Caco-2 (cell line): Measurements from ENCODE around the gene EGFL7. TPM values are rescaled to one million over a fixed set of nuclear protein-coding genes. Genes with fewer than 3 reads are reported as not detected.
A peak's percentile ranks its signal among the peaks of the same experiment; 100 is the strongest.

Experiments used
- BruUV-seq: library from RNA; stranded (reverse); fragments of 400-500 nt; replicated peaks from 2 replicates; lab custom pipeline; 2021; lab: Mats Ljungman, UMichigan
- CTCF ChIA-PET: fragments of 300-600 bp; sonication (Branson Sonifier 250); formaldehyde crosslinking; loops from one replicate; lab custom pipeline; 2022; ENCODE audit warnings: antibody characterized with exemption; lab: Charles Lee
- POLR2A ChIA-PET: fragments of 300-600 bp; sonication (Branson Sonifier 250); formaldehyde crosslinking; loops from one replicate; lab custom pipeline; 2022; ENCODE audit warnings: antibody characterized with exemption; lab: Charles Lee
- DNase-seq, 2 experiments: peaks; one replicate each; pipeline versions ENCODE4 v3.0.0 to v3.0.0-alpha.2; 2020 to 2022
- H3K27me3 ChIP-seq: replicated peaks from 2 replicates; pipeline ENCODE4 v1.6.0; 2011; ENCODE audit warnings: low read length; ENCODE audit not compliant: control insufficient read depth, insufficient read depth
- H3K36me3 ChIP-seq: 2 replicates; pipeline ENCODE4 v1.5.1; 2011; ENCODE audit warnings: low read length; ENCODE audit not compliant: control insufficient read depth, insufficient read depth
- H3K4me1 ChIP-seq: fragments of 250-450 bp; sonication (Bioruptor Pico); 2 replicates; pipeline ENCODE4 v1.5.1; 2020; ENCODE audit warnings: mild to moderate bottlenecking
- H3K4me3 ChIP-seq: 2 replicates; pipeline ENCODE4 v1.5.1; 2011; ENCODE audit warnings: low read depth, mild to moderate bottlenecking, control low read depth, low read length
- H3K9me3 ChIP-seq: fragments of 250-450 bp; sonication (Bioruptor Pico); 2 replicates; pipeline ENCODE4 v1.5.1; 2020; ENCODE audit warnings: mild to moderate bottlenecking, moderate library complexity
- H3K27ac Mint-ChIP-seq: one replicate; pipeline ENCODE4 v1.8.0; 2022; ENCODE audit warnings: mixed read lengths; ENCODE audit not compliant: unreplicated experiment
- H3K27me3 Mint-ChIP-seq: one replicate; pipeline ENCODE4 v1.8.0; 2022; ENCODE audit warnings: mixed read lengths; ENCODE audit not compliant: insufficient read depth, unreplicated experiment
- H3K36me3 Mint-ChIP-seq: one replicate; pipeline ENCODE4 v1.8.0; 2022; ENCODE audit warnings: mild to moderate bottlenecking, mixed read lengths; ENCODE audit not compliant: insufficient read depth, unreplicated experiment
- H3K4me1 Mint-ChIP-seq: one replicate; pipeline ENCODE4 v1.8.0; 2022; ENCODE audit warnings: low read depth, mixed read lengths; ENCODE audit not compliant: unreplicated experiment
- H3K4me3 Mint-ChIP-seq: one replicate; pipeline ENCODE4 v1.8.0; 2022; ENCODE audit warnings: mild to moderate bottlenecking, moderate library complexity, mixed read lengths; ENCODE audit not compliant: unreplicated experiment
- H3K9me3 Mint-ChIP-seq: one replicate; pipeline ENCODE4 v1.8.0; 2022; ENCODE audit warnings: mixed read lengths; ENCODE audit not compliant: unreplicated experiment
- intact Hi-C: fragments of 100-400 bp; cut with micrococcal nuclease; formaldehyde crosslinking; loops from one replicate; pipeline ENCODE4 v1.10.0; 2022; ENCODE audit not compliant: unreplicated experiment
- total RNA-seq: library from RNA; stranded (reverse); gene quantifications from 2 replicates; pipeline ENCODE4 v1.2.3, GENCODE V29; 2022
- TF ChIP-seq, protein P1 (sequence below), 2 experiments: fragments of 200-600 bp in 1 of 2; IDR thresholded peaks; 1 replicate in 1 of 2; 2 replicates in 1 of 2; pipeline versions ENCODE4 v1.5.1 to v1.8.0; 2011 to 2022; ENCODE audit warnings: antibody characterized with exemption in 1 of 2, control low read depth in 1 of 2, inconsistent platforms in 1 of 2, low read depth in 1 of 2, low read length in 1 of 2, mild to moderate bottlenecking in 1 of 2, moderate library complexity in 1 of 2; ENCODE audit not compliant: insufficient read depth in 1 of 2, severe bottlenecking in 1 of 2, unreplicated experiment in 1 of 2

The EGFL7 gene
- total RNA-seq, 1 experiment from 2014 or later = 30.2 TPM

DNA sequence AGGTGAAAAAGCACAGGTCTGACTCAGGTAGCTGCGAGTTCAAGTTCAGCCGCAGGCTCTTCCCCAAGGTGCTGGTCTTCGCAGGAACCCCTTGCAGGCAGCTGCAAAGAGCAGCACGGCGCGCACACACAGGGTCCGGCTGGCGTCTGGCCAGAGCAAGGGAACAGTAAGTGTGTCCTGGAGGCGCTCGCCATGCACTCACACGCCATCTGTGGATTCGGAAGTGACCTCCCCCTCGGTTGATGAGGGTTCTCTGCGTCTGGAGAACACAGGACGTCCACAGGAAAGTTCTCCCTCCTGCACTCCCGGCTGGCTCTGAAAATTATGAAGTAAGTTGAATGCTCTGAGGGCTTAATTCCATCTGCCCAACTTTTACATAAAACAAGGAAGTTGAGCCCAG lies 14.0 kb upstream of the EGFL7 start:
- CTCF ChIA-PET = no interaction called here
- Histone ChIP-seq H3K9me3 (no peaks in the 10 kb centered on the region), H3K27me3 (no peaks in the 10 kb centered on the region), H3K4me1 (peaks cover 13% of the 10 kb centered on the region), H3K4me3 (no peak overlapping the region), H3K36me3 (no peaks in the 10 kb centered on the region)
- BruUV-seq = no TSS peak
- H3K36me3 Mint-ChIP-seq = peaks cover 5% of the 10 kb centered on the region
- POLR2A ChIA-PET = no interaction called here
- intact Hi-C loops = no loop called here
- TF ChIP-seq, protein P1, sequence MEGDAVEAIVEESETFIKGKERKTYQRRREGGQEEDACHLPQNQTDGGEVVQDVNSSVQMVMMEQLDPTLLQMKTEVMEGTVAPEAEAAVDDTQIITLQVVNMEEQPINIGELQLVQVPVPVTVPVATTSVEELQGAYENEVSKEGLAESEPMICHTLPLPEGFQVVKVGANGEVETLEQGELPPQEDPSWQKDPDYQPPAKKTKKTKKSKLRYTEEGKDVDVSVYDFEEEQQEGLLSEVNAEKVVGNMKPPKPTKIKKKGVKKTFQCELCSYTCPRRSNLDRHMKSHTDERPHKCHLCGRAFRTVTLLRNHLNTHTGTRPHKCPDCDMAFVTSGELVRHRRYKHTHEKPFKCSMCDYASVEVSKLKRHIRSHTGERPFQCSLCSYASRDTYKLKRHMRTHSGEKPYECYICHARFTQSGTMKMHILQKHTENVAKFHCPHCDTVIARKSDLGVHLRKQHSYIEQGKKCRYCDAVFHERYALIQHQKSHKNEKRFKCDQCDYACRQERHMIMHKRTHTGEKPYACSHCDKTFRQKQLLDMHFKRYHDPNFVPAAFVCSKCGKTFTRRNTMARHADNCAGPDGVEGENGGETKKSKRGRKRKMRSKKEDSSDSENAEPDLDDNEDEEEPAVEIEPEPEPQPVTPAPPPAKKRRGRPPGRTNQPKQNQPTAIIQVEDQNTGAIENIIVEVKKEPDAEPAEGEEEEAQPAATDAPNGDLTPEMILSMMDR (IDR thresholded peaks at IDR 0.05; ENCODE audit: insufficient read depth in 1 of 2, low read depth in 1 of 2, low read length in 1 of 2, severe bottlenecking in 1 of 2, unreplicated experiment in 1 of 2) = no peak
- no peak overlapping the region for H3K4me3 Mint-ChIP-seq
- no peak for DNase-seq
- no peak overlapping the region for H3K27ac Mint-ChIP-seq
- H3K9me3 Mint-ChIP-seq = no peaks in the 10 kb centered on the region
- H3K4me1 Mint-ChIP-seq = no peaks in the 10 kb centered on the region
- no peaks in the 10 kb centered on the region for H3K27me3 Mint-ChIP-seq

DNA sequence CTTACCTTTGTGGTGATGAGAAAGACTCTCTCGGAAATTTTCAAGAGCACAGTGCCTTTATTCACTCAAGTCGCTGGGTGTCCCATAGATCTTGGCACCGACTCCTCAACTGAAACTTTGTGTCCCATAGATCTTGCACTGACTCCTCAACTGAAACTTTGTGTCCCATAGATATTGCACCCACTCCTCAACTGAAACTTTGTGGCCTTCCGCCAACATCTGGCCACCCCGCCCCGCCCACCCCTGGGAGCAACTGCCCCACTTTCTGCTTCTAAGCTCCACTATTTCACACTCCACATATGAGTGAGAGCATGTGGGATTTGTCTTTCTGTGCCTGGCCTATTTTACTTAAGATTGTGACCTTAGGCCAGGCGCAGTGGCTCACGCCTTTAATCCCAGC lies 12.7 kb upstream of the EGFL7 start:
- TF ChIP-seq, protein P1 (IDR thresholded peaks at IDR 0.05; ENCODE audit: insufficient read depth in 1 of 2, low read depth in 1 of 2, low read length in 1 of 2, severe bottlenecking in 1 of 2, unreplicated experiment in 1 of 2) = no peak
- intact Hi-C loops = no loop called here
- Histone ChIP-seq H3K9me3 (no peaks in the 10 kb centered on the region), H3K27me3 (no peaks in the 10 kb centered on the region), H3K36me3 (no peaks in the 10 kb centered on the region), H3K4me3 (no peak overlapping the region), H3K4me1 (peaks cover 2% of the 10 kb centered on the region)
- no peaks in the 10 kb centered on the region for H3K9me3 Mint-ChIP-seq
- no peak for DNase-seq
- no peak overlapping the region for H3K4me3 Mint-ChIP-seq
- H3K27me3 Mint-ChIP-seq = no peaks in the 10 kb centered on the region
- ChIA-PET POLR2A (no interaction called here), CTCF (no interaction called here)
- peaks cover 5% of the 10 kb centered on the region for H3K36me3 Mint-ChIP-seq
- no peaks in the 10 kb centered on the region for H3K4me1 Mint-ChIP-seq
- no peak overlapping the region for H3K27ac Mint-ChIP-seq
- BruUV-seq = no TSS peak

DNA sequence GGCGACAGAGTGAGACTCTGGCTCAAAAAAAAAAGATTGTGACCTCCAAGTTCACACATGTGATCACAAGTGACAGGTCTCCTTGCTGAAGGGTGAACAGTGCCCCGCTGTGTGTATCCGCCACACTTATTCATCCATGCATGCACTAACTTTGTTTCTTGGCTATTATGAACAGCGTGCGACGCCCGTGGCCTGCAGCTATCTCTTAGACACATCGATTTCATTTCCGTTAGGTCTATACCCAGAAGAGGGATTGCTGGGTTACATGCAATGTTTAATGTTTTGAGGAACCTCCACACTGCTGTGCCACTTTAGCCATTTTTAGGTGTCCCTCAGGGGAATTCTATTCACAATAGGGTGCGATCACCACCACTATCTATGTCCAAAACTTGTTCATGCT lies 12.1 kb upstream of the EGFL7 start:
- ChIA-PET POLR2A (no interaction called here), CTCF (no interaction called here)
- TF ChIP-seq, protein P1 (IDR thresholded peaks at IDR 0.05; ENCODE audit: insufficient read depth in 1 of 2, low read depth in 1 of 2, low read length in 1 of 2, severe bottlenecking in 1 of 2, unreplicated experiment in 1 of 2) = no peak
- Histone ChIP-seq H3K36me3 (no peaks in the 10 kb centered on the region), H3K9me3 (no peaks in the 10 kb centered on the region), H3K4me3 (no peak overlapping the region), H3K4me1 (no peaks in the 10 kb centered on the region), H3K27me3 (no peaks in the 10 kb centered on the region)
- peak in 1 of 2 experiments; percentile 30 for DNase-seq
- H3K36me3 Mint-ChIP-seq = peaks cover 5% of the 10 kb centered on the region
- intact Hi-C loops = no loop called here
- no peaks in the 10 kb centered on the region for H3K9me3 Mint-ChIP-seq
- no peaks in the 10 kb centered on the region for H3K4me1 Mint-ChIP-seq
- no TSS peak for BruUV-seq
- H3K27ac Mint-ChIP-seq = no peak overlapping the region
- no peak overlapping the region for H3K4me3 Mint-ChIP-seq
- H3K27me3 Mint-ChIP-seq = no peaks in the 10 kb centered on the region
